Fibroblast of lung (primary cell): Measurements from ENCODE around the gene GPC6. TPM values are rescaled to one million over a fixed set of nuclear protein-coding genes. Genes with fewer than 3 reads are reported as not detected.

Experiments used
- DNase-seq, 2 donors: peaks; one replicate each; pipeline versions ENCODE4 v3.0.0 to v3.0.0-alpha.2; 2010; ENCODE audit warnings: low read depth in 2 of 2
- H2AFZ ChIP-seq: 2 replicates; pipeline ENCODE4 v1.5.1; 2012; ENCODE audit warnings: low read length, control low read depth, inconsistent platforms
- H3K27ac ChIP-seq: 2 replicates; pipeline ENCODE4 v1.5.1; 2011; ENCODE audit warnings: low read length, control low read depth; ENCODE audit not compliant: insufficient read depth
- H3K27me3 ChIP-seq: 2 replicates; pipeline ENCODE4 v1.5.1; 2011; ENCODE audit warnings: mild to moderate bottlenecking, low read length; ENCODE audit not compliant: control insufficient read depth, insufficient read depth
- H3K36me3 ChIP-seq: 2 replicates; pipeline ENCODE4 v1.5.1; 2011; ENCODE audit warnings: low read length; ENCODE audit not compliant: control insufficient read depth, insufficient read depth
- H3K4me1 ChIP-seq: 2 replicates; pipeline ENCODE4 v1.5.1; 2011; ENCODE audit warnings: low read length; ENCODE audit not compliant: control insufficient read depth, insufficient read depth; ENCODE audit errors: extremely low read depth
- H3K4me2 ChIP-seq: 2 replicates; pipeline ENCODE4 v1.5.1; 2011; ENCODE audit warnings: low read length, control low read depth; ENCODE audit not compliant: insufficient read depth; ENCODE audit errors: extremely low read depth
- H3K4me3 ChIP-seq, 4 experiments: fragments of 200-600 bp in 1 of 4; sonication (generic) in 1 of 4; replicated peaks in 1 of 4; 2 replicates each; pipeline ENCODE4 v1.5.1; 2011 to 2016; ENCODE audit warnings: low read length in 4 of 4, low read depth in 3 of 4, mild to moderate bottlenecking in 3 of 4, control low read depth in 2 of 4, inconsistent platforms in 1 of 4, mixed read lengths in 1 of 4; ENCODE audit not compliant: insufficient read depth in 1 of 4; ENCODE audit errors: control extremely low read depth in 1 of 4
- H3K79me2 ChIP-seq: 2 replicates; pipeline ENCODE4 v1.5.1; 2012; ENCODE audit warnings: mild to moderate bottlenecking, low read length, inconsistent platforms; ENCODE audit not compliant: control insufficient read depth, insufficient read depth
- H3K9ac ChIP-seq: 2 replicates; pipeline ENCODE4 v1.5.1; 2011; ENCODE audit warnings: mild to moderate bottlenecking, low read length, control low read depth; ENCODE audit not compliant: insufficient read depth
- H3K9me3 ChIP-seq: 2 replicates; pipeline ENCODE4 v1.5.1; 2012; ENCODE audit warnings: low read depth, low read length; ENCODE audit not compliant: control insufficient read depth, insufficient read depth
- H4K20me1 ChIP-seq: 2 replicates; pipeline ENCODE4 v1.5.1; 2011; ENCODE audit warnings: low read length; ENCODE audit not compliant: control insufficient read depth, insufficient read depth; ENCODE audit errors: extremely low read depth
- CTCF ChIP-seq, 2 donors: IDR thresholded peaks in 1 of 2; conservative IDR thresholded peaks in 1 of 2; 1 replicate in 1 of 2; 2 replicates in 1 of 2; pipeline ENCODE4 v1.5.1; 2011 to 2012; ENCODE audit warnings: low read length in 2 of 2, control low read depth in 1 of 2, inconsistent platforms in 1 of 2, low read depth in 1 of 2, mild to moderate bottlenecking in 1 of 2
- EZH2 ChIP-seq: IDR thresholded peaks from 2 replicates; pipeline ENCODE4 v1.5.1; 2012; ENCODE audit warnings: low read length, control low read depth, mild to moderate bottlenecking; ENCODE audit errors: missing control alignments
- polyA plus RNA-seq, 2 donors: library from polyadenylated mRNA; depleted of rRNA in 1 of 2; stranded (reverse) in 1 of 2; unstranded in 1 of 2; fragments of >200 nt; gene quantifications; 2 replicates each; pipeline ENCODE4 v1.2.1, GENCODE V29; 2011 to 2012; ENCODE audit warnings: missing spikeins in 1 of 2
- total RNA-seq: library from RNA; depleted of rRNA; stranded (reverse); fragments of >200 nt; gene quantifications from 2 replicates; pipeline ENCODE4 v1.2.1, GENCODE V29; 2014

The GPC6 gene
- total and polyA plus RNA-seq, 2 donors (not counting 1 experiment from before 2014, with no cell fraction given): 11.2 to 33.7 TPM

GRCh38 chr13:94435604-94436226 lies 1209.1 kb downstream of the GPC6 start:
- no peaks in the 10 kb centered on the region for H3K4me1 ChIP-seq
- peaks cover 3% of the 10 kb centered on the region for H3K27me3 ChIP-seq
- no peaks in the 10 kb centered on the region for H3K79me2 ChIP-seq
- H3K9me3 ChIP-seq: no peaks in the 10 kb centered on the region
- no peaks in the 10 kb centered on the region for H4K20me1 ChIP-seq
- no peak overlapping the region for H3K4me3 ChIP-seq
- no peak overlapping the region for H2AFZ ChIP-seq
- TF ChIP-seq EZH2 (no peak), CTCF (conservative IDR thresholded peaks at IDR 0.05 in 1 of 2, IDR thresholded peaks at IDR 0.05 in 1 of 2; ENCODE audit: low read depth in 1 of 2, low read length in 2 of 2) (peak; percentile 49 to 54)
- H3K9ac ChIP-seq: no peak overlapping the region
- H3K36me3 ChIP-seq: no peaks in the 10 kb centered on the region
- H3K4me2 ChIP-seq: no peak overlapping the region
- peak; percentile 46 to 80 for DNase-seq
- no peak overlapping the region for H3K27ac ChIP-seq

GRCh38 chr13:94444826-94445225 lies 1218.2 kb downstream of the GPC6 start:
- Histone ChIP-seq H3K27ac (no peak overlapping the region), H3K4me1 (no peaks in the 10 kb centered on the region), H4K20me1 (no peaks in the 10 kb centered on the region), H3K9me3 (no peaks in the 10 kb centered on the region), H3K79me2 (no peaks in the 10 kb centered on the region), H3K4me3 (no peak overlapping the region), H3K36me3 (no peaks in the 10 kb centered on the region), H3K27me3 (no peaks in the 10 kb centered on the region), H3K4me2 (no peak overlapping the region), H3K9ac (no peak overlapping the region), H2AFZ (no peak overlapping the region)
- TF ChIP-seq CTCF (conservative IDR thresholded peaks at IDR 0.05 in 1 of 2, IDR thresholded peaks at IDR 0.05 in 1 of 2; ENCODE audit: low read depth in 1 of 2, low read length in 2 of 2): no peak
- TF ChIP-seq EZH2: no peak
- no peak for DNase-seq

GRCh38 chr13:94454334-94454733 lies 1227.7 kb downstream of the GPC6 start:
- H3K36me3 ChIP-seq: no peaks in the 10 kb centered on the region
- H3K27me3 ChIP-seq: no peaks in the 10 kb centered on the region
- H3K9ac ChIP-seq: no peak overlapping the region
- no peak for DNase-seq
- no peaks in the 10 kb centered on the region for H3K79me2 ChIP-seq
- no peak overlapping the region for H3K27ac ChIP-seq
- no peak overlapping the region for H3K4me2 ChIP-seq
- H3K4me1 ChIP-seq: no peaks in the 10 kb centered on the region
- no peaks in the 10 kb centered on the region for H3K9me3 ChIP-seq
- TF ChIP-seq CTCF (conservative IDR thresholded peaks at IDR 0.05 in 1 of 2, IDR thresholded peaks at IDR 0.05 in 1 of 2; ENCODE audit: low read depth in 1 of 2, low read length in 2 of 2) (no peak), EZH2 (no peak)
- H3K4me3 ChIP-seq: no peak overlapping the region
- no peak overlapping the region for H2AFZ ChIP-seq
- H4K20me1 ChIP-seq: no peaks in the 10 kb centered on the region
